Daoy (cell line): Measurements from ENCODE around the gene TEPSIN. TPM values are rescaled to one million over a fixed set of nuclear protein-coding genes. Genes with fewer than 3 reads are reported as not detected.

Experiments used
- DNase-seq: peaks from one replicate; pipeline ENCODE4 v3.0.0-alpha.2; 2015; ENCODE audit warnings: low read depth
- total RNA-seq: library from RNA; depleted of rRNA; stranded (reverse); fragments of >200 nt; shearing (Covaris generic); gene quantifications from 2 replicates; pipeline ENCODE4 v1.2.3, GENCODE V29; 2014; rRNA removed

The TEPSIN gene, protein sequence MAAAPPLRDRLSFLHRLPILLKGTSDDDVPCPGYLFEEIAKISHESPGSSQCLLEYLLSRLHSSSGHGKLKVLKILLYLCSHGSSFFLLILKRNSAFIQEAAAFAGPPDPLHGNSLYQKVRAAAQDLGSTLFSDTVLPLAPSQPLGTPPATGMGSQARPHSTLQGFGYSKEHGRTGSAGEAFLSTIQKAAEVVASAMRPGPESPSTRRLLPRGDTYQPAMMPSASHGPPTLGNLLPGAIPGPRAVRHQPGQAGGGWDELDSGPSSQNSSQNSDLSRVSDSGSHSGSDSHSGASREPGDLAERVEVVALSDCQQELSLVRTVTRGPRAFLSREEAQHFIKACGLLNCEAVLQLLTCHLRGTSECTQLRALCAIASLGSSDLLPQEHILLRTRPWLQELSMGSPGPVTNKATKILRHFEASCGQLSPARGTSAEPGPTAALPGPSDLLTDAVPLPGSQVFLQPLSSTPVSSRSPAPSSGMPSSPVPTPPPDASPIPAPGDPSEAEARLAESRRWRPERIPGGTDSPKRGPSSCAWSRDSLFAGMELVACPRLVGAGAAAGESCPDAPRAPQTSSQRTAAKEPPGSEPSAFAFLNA
- 17.0 and 24.2 TPM in 2 replicates for total RNA-seq

DNA sequence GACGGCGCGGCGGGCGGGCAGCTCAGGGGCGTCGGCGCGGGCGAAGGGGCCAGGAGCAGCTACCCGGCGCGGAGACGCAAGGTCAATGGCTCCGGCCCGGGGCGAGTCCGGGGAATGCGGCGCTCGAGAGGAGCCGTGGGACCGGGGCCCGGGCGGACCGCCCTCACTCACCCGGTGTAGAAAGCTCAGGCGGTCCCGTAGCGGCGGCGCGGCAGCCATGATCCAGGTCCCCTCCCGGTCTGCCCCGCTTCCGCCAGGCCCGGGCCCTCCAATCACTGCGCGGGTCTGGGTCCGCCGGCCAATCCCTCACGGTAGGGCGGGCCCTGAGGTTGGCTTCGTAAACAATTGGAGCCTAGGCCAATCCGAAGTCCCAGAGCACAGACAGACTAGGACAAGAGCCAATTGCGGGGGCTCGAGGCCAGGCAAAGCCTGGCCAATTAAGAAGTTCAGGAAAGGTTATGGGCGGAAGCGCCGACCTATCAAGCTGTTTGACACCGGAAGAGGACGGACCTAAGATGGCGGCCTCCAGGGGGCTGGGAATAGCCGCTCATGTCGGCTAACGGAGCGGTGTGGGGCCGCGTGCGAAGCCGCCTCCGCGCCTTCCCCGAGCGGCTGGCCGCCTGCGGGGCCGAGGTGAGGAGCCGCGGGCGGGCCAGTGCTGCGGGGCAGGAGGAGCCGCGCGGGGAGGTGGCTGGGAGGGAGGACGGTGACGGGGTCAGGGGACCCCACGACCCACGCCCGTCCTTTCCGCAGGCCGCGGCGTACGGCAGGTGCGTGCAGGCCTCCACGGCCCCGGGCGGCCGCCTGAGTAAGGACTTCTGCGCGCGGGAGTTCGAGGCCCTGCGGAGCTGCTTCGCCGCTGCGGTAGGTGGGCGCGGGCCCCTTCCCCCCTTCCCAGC, at the start of gene TEPSIN, which contains the start of gene NDUFAF8:
Gene TEPSIN (minus strand): TSS at position 241 of the 899 bp plus-strand sequence. CDS start 22 bp downstream, at position 219.
Gene NDUFAF8 (plus strand): TSS at position 504 of the 899 bp plus-strand sequence. CDS start 46 bp downstream, at position 550.
- DNase-seq, result peak; percentile 99

DNA sequence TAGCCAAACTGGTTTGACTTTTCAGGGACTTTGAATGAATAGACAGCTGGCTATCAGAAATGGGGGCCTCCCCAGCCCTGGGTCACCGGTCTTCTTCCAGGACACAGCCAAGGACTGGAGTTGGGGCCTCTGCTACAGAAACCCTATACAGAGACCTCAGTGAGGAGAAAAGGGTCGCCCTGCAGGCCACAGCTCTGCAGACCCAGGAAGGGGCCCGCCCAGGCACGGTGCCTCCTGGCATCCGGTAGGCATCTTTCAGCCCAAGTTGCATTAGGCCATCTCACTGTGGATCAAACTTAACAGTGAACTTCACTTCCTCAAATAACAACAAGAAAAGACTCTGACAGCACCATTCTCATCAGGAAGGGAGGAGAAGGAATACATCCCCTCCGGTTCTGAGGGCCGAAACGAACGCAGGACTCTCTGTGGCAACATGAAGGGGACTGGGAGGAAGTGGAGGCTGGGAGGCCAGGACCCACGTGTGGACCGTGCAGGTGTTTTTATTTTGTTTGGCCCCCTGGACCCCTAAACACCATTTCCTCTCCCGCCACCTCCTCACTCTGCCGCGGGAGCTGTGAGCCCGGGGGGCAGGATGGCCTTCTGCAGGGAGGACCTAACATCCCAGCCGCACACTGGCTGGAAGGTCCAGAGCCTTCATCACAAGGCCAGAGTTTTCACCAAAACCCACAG, 49.0 kb upstream of the TEPSIN start:
- DNase-seq, result no peak

DNA sequence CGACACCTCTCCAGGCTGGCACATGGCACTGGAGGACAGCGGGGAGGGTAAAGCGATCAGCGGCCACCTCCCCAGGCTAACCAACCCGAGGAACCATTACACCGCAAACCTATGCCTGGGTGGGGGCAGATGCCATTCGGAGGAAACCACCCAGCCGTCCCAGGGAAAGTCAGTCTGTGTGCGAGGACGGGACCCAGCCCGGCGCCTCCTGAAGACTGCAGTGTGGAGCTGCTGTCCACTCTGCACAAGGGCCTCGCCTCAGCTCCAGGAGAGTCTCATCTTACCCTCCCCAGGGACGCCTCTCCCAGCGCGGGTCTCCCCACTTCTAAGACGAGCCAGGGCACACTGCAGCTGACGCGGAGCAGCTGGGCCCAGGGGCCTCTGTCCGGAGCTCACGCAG, 48.3 kb upstream of the TEPSIN start:
- DNase-seq, result no peak

DNA sequence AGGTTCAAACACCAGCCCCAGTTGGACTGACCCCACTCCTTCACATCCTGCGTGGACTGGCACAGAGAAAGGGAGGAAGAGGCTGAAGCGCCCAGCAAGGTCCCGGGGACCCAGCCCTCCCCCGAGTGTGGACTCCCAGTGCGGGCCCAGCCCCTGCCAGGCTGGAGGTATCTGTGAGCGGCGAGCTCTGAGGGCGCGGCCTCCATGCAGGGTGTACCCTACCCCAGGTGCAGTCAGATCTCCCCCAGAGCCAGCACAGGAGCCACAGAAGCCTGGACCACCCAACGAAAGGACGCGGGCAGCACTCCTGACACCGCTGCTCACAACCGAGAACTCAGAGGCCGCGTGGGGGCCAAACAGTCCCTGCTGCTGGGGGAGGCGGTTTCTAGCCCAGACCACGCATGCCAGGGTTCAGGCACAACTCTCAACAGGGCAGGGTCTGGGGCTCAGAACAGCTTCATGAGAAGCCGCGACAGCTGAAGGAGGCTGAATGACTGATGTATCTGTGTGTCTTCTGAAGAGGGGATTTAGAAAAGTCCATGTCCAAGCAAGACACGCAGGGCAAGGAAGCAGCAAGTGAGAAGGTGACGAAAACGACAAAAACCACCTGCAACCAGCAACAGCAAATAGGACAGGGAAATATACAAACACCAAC, 47.8 kb upstream of the TEPSIN start:
- no peak for DNase-seq

DNA sequence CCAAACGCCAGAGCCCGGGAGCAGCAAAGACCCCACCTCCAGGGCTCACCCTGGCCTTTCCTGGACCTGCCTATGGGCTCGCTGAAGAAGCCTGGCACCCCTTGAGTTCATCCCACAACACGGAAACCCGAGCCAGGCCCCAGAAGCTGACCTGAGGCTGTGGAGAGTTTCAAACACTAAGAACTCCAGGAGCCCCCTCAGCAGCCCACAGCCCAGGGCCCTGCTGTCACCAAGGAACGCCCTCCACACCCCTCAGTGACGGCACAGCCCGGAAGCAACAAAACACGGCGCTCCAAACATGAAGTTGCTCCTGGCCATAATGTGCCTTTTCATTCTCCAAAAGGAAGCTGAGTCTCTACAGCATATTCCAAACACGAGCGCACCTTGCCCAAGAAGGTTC, 47.0 kb upstream of the TEPSIN start:
- DNase-seq, result no peak

DNA sequence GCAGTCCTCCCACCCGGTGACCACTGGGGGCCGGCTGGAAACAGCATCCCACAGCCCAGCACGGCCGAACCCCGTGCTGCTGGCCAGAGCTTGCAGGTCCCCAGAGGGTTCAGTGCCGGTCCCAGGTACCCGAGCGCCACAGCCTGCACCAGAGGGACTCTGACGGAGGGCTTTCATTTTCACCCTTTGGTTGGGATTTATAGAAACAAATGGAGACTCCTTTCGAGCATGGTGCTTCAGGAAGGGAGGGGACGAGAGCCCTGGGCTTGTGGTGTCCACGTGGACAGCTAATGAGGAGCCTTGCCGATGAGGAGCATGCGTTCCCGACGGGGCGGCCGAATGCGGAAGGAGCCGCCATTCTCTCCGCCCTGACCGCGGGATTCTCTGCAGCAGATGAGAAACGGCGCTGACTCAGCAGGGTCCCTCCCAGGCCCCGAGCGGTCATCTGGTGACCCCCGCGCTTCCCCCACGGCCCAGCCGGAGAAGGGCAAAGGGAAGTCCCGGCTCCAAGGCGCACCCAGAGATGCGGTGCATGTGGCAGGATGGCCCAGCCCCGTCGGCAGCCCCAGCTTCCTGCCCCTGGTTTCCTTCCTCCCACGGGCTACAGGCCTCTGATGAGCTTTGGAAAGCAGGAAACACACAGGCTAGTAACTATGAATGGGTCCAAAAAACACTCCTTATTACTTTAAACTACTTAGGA, 46.5 kb upstream of the TEPSIN start:
- DNase-seq, result peak; percentile 32

DNA sequence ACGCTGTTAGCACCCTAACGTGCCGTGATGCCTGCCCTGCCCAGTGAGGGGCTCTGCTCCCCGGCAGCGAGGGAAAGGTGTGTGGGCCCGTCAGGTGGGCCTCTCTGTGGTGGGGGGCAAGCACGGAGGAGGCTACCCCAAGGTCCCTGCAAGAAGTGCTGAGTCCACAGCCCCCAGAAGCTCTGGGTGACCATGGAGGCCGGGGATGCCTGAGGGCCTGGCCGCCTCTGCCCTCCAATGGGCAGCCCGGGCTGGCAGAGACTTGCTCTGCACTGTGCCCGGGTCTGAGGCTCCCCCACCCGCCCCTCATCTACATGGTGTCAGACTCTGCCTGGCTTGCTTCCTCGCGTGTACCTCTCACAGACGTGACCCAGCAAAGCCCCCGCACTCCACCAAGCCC, 44.0 kb upstream of the TEPSIN start:
- no peak for DNase-seq

DNA sequence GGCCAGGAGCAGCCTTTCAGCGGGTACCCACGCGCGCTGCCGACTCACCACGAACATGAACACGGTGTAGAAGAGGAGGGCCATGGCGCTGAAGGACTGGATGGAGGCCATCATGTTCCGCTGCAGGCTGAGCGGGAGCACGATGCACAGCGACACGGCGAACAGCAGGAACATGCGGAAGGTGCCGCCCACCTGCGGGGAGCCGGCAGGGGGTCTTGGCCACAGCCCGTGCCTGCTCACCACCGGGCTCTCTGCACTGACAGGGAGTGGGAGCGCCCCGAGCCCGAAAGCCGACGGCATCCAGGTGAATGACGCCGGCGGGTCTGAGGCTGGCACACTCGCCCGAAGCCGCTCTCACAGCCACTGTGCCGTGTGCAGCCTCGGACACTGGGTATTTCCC, 43.3 kb upstream of the TEPSIN start:
- DNase-seq, result no peak

DNA sequence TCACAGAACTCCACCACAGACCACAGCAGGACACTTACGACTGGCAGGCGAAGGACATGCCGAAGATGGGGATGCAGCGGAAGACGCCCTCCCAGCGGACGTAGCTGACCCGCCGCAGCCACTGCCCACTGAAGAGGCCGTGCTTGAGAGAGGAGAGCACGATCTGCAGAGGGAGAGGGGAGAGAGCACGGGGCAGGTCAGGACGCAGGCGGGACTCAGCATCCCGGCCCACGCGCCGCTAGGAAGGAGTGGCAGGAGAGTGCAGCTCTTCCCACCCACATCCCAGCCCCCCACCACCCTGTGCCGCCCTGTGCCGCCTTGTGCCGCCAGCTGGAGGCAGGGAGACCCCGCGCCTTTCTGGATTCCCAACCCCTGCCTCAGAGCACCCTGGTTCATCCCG, 41.7 kb upstream of the TEPSIN start:
- DNase-seq, result no peak

DNA sequence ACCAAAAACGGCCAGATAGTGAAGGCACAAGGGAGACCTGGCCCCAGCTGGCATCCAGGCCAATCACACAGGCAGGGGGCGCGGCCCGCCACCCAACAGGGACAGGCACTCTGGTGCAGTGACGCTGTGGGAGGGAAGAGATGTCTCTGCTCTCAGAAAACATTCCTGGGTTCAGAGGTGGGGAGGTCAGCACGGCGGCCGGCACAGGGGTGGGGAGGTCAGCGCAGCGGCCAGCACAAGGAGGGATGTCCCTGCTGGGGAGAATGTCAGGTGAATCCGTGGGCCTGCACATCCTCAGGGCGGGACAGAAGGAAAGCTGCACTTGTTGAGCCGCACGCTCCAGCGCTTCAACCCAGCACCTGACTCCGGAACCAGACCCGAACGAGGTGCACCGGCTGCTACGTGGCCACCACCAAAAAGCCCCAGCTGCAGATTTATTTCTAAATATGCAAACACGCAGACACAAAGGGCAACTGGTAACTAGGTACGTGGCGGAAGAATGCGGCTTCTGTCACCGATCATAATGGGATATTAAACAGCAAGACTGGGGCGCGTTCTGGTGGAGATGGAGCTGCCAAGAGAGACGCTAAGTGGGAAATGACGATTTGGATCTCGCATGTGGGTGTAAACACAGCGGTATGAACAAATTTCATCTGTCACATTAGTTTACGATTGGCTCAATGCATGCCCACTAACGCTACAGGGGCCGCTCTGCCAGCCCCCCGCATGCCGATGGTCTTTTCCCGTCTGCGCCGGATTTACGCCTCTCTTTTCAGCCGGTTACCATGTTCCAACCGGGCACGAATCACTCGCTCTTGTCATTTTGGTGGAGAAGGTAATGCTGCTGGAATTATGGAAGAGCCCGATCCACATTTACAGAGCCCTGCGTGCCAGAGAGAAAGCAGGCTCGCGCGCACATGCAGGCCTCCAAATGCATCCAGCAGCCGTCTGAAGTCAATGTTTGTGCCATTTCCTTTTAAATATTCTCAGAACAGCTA, 40.7 kb upstream of the TEPSIN start:
- DNase-seq, result no peak

DNA sequence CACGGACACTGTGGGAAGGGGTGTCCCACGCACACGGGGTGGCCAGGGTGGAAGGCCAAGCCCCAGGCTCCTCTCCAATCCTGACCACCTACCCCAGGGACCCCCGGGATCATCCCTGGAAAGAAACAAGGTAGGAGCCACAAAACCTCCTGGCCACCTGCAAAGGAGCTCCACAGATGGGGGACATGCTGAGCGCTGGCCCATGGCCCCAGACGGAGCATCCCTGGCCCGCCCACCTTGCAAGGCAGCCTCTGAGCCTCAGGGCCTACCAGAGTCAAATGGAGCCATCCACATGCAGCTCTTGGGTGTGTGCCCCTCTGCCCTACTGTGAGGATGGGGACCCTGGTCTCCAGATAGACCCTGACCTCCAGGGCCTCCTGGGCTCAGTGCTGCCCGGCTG, 40.0 kb upstream of the TEPSIN start:
- DNase-seq, result no peak

DNA sequence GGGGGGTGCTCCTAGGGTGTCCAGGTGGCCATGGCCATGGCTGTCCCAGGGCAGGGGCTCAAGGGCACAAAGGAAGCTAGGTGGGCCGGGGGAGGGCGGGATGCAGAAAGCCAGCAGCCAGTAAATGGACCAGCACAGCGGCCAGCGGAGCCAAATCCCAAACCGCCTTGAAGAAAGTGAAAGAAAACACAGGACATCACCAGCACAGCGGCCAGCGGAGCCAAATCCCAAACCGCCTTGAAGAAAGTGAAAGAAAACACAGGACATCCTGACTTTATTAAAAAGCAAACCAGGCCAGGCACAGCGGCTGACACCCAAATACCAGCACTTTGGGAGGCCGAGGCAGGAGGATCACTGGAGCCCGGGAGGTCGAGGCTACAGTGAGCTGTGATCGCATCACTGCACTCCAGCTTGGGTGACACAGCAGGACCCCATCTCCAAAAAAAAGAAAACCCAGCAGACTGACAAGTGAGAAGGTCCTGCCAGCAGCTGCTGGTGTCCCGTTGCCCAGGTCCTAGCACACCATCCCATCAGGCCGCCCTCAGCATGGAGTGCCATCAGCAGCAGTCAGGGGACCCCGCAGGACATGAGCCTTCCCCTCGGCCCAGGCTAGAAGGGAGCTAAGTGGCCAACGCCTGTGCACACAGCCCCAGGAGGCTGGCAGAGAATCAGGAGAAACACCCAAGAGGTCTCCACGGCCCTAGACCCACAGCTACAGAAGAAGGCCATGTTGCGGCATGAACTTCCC, 39.3 kb upstream of the TEPSIN start:
- peak; percentile 55 for DNase-seq

DNA sequence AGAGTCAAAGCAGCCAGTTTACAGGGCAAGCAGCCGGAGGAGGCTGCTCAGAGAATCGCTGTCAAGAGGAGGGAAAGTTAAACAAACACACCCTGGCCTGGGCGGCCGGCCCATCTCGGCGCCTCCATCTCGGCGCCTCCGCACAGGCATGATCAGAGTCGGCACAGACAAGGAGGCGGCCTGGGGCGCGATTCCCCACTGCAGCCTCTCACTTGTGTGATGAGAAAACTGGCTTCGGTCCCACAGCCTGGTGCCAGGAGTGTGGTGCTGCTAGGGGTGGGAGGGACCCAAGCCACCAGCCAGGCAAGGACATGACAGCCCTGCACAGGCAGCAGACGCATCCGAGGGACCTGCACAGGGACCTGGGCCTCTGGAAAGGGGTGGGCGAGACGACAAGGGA, 38.6 kb upstream of the TEPSIN start:
- DNase-seq, result no peak

DNA sequence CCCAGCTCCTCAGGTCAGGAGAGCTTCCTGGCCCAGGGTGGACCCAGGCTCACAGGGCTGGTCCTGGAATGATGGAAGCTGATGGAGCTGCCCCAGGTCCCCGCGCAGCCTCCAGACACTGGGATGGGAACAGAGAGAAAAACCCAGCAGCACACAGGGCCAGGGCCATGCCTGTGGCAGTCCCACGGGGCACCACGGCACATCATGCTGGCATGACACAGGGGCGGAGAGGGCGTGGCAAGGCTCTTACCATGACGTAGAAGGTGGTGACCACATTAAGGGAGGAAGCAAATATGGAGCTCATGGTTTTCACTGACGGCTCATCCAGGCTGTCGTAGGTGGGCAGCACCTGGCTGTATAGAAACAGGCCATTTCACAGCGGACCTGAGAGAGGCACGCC, 37.9 kb upstream of the TEPSIN start:
- no peak for DNase-seq

DNA sequence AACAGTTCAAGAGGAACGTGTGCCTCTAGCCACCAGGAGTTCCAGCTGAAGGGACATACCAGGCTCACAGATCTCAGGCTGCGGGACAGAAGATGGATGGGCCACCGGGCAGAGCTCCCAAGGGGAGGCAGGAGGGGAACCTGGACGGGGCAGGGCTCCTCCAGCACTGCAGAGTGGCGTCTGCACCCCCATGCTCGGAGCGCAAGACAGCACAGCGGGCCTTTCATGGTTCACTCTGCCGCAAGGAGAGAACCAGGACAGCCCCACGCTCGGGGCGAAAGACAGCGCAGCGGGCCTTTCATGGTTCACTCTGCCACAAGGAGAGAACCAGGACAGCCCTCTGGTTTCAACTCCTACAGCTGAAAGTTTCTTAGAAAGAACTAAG, 35.6 kb upstream of the TEPSIN start:
- DNase-seq, result no peak

DNA sequence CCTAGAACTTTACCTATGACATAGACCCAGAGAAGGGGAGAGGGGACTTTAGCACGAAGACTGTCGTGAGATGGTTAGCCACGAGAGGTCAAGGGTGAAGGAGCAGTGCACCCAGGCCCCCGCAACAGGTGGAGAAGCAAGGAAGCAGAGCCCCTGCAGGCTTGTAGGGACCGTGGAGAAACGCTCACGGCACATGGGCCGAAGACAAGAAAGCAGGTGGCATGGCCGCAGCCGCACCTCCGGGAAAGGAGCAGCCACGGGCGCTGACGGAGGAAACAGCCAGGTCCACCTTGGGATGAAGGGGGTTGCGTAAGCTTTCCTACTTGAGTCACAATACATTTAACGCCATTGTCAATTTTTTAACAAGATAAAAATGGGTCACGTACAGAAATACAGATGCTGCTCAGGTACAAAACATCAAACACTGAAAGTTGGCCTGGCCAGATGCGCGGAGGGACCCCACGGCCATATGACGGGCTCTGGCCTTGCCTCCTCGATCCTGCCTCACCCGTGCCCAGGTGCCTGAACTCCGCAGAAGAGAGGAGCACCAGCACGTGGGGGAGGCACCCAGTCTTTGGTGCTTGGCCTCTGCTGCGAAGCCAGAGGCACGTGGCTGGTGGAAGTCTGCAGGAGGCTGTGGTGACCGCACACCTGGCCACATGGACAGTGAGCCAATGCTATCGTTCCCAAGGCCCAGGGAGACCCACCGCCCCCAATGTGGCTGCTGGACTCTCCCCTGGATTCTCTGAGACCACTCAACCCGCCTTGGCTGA, 35.0 kb upstream of the TEPSIN start:
- DNase-seq, result no peak

DNA sequence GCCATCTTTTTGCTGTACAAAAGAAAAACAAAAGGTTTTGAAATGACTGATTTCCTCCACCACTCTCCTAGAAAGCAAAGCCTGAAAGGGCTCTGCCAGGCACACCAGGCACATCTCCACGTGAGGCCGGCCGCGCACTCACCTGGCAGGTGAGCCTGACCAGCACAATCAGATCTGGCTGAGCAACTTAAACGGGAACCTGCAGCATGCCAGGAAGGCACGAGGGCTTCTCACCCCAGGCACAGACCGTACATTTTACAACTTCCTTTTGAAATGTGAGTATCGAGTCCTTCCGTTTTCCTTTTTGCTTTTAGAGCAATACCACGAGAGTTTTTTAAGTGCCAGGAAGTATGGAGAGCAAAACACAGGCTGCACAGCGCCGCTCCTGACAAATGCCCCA, 33.8 kb upstream of the TEPSIN start:
- DNase-seq, result no peak

DNA sequence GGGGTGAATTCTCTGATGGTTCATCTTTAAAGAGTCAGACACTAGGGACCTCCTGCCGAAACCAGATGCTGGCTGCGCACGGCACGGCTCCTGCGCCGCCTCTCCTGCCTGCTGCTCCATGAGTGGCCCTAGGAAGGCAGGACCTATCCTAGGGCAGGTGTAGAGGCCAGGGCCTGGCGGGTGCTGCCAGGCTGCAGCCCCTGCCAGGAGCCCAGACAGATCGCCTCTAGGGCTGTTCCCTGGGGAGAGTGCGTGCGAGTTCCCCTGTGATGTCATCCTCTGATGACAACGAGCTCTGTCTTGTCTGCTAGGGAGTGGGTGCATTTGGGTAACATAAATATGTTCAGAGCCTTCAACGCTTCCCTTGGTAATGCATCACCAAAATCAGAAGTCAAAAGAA, 32.4 kb upstream of the TEPSIN start:
- no peak for DNase-seq
